Mononuclear cell (primary cell): Measurements from ENCODE around the gene ATP4B. TPM values are rescaled to one million over a fixed set of nuclear protein-coding genes. Genes with fewer than 3 reads are reported as not detected.

Experiments used
- H3K27me3 ChIP-seq: 2 replicates; pipeline ENCODE4 v1.6.0; 2011; ENCODE audit warnings: low read length, control low read depth; ENCODE audit not compliant: insufficient read depth
- H3K4me1 ChIP-seq: 2 replicates; pipeline ENCODE4 v1.5.1; 2011; ENCODE audit warnings: mild to moderate bottlenecking, low read length, control low read depth; ENCODE audit not compliant: insufficient read depth
- H3K4me3 ChIP-seq: 2 replicates; pipeline ENCODE4 v1.5.1; 2011; ENCODE audit warnings: mild to moderate bottlenecking, low read length, moderate library complexity
- H3K9me3 ChIP-seq: 2 replicates; pipeline ENCODE4 v1.5.1; 2011; ENCODE audit warnings: low read depth, mild to moderate bottlenecking, control low read depth, low read length
- total RNA-seq: library from RNA; depleted of rRNA; stranded (reverse); fragments of >200 nt; gene quantifications from one replicate; pipeline ENCODE4 v1.2.3, GENCODE V29; 2012

ATP4B gene
- total RNA-seq, 1 donor: not detected

- H3K9me3 ChIP-seq: no peaks in the 10 kb centered on the region
- H3K4me3 ChIP-seq: no peak overlapping the region
- H3K27me3 ChIP-seq: no peaks in the 10 kb centered on the region
- peaks cover 38% of the 10 kb centered on the region for H3K4me1 ChIP-seq
Observed at GRCh38 chr13:113613789-113614379, 44.1 kb downstream of the ATP4B start.

- Histone ChIP-seq H3K9me3 (no peaks in the 10 kb centered on the region), H3K27me3 (no peaks in the 10 kb centered on the region), H3K4me1 (peaks cover 50% of the 10 kb centered on the region), H3K4me3 (no peak overlapping the region)
Observed at GRCh38 chr13:113612607-113613006, 45.4 kb downstream of the ATP4B start.

DNA sequence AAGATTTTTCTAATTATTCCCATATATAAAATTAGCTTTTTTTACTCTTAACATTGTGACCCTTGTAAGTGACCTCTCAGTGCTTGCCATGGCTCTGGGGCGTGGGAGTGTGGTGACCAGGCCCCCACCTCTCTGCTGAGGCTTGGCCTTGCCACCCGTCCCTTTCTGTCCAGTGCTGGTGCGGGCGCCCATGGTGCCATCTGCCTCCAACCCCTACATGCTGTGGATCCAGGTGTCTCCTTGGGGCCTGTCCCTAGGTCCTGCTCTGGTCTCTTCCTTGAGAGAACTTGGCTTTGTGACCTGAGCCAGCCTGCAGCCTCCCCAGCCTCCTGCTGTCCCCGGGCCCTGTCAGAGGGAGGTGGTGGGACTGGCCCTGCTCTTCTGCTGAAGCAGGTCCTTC is 46.0 kb downstream of the ATP4B start:
- H3K9me3 ChIP-seq: no peaks in the 10 kb centered on the region
- H3K4me1 ChIP-seq: peaks cover 50% of the 10 kb centered on the region
- no peak overlapping the region for H3K4me3 ChIP-seq
- H3K27me3 ChIP-seq: no peaks in the 10 kb centered on the region

DNA sequence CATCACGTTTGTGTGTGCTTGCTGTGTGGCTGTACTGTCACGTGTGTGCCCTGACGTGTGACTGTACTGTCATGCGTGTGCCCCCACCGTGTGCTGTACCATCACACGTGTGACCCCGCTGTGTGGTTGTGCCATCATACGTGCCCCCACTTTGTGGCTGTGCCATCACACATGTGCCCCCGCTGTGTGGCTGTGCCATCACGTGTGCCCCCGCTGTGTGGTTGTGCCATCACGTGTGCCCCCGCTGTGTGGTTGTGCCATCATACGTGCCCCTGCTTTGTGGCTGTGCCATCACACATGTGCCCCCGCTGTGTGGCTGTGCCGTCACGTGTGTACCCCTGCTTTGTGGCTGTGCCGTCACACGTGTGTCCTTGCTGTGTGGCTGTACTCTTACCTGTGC is 47.7 kb downstream of the ATP4B start:
- H3K27me3 ChIP-seq: no peaks in the 10 kb centered on the region
- H3K9me3 ChIP-seq: no peaks in the 10 kb centered on the region
- H3K4me1 ChIP-seq: peaks cover 44% of the 10 kb centered on the region
- no peak overlapping the region for H3K4me3 ChIP-seq

DNA sequence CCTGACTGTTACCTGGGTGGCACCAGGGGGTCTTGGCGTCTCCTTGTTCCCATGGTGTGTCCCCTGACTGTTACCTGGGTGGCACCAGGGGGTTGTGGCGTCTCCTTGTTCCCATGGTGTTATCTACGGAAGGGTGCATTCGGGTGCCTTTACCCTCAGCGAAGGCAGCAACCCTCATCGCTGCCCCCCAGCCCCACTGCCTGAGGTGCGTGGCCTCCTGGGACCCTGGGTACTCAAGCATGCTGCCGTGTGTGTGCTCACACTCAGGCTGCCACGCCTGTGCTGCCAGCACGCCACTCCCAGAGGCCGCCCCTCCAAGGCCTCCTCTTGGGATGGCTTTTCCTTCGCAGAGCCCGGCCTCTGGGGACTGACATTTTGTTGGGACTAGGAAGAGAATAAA is 48.4 kb downstream of the ATP4B start:
- H3K9me3 ChIP-seq: no peaks in the 10 kb centered on the region
- no peak overlapping the region for H3K4me3 ChIP-seq
- peaks cover 41% of the 10 kb centered on the region for H3K4me1 ChIP-seq
- no peaks in the 10 kb centered on the region for H3K27me3 ChIP-seq

DNA sequence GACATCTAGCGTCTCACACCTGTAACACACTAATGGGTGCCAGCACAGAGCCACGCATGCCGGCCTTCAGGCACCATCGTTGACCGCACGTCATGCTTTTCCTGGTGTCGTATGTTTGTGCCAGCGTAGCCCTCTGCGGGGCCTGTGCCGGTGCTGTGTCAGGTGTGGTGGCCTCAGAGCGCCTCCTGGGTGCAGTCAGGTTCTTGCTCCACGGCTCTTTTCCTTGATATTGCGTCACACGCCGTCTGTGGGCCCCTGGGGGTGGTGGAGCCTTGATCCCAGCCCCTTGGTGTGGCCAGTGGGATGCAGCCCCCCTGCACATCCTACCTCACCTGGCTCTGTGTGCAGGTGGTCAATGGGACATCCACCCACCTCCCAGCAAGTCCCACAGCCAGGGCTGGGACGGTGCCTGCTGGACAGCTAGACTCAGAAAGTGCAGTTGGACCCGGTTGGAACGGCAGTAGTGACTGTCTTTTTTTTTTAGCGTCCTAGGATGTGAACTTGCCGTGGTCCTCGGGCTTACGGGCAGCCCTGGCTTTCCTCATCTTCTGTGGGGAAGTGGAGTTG is 48.9 kb downstream of the ATP4B start:
- Histone ChIP-seq H3K9me3 (no peaks in the 10 kb centered on the region), H3K4me3 (no peak overlapping the region), H3K27me3 (no peaks in the 10 kb centered on the region), H3K4me1 (peaks cover 40% of the 10 kb centered on the region)

DNA sequence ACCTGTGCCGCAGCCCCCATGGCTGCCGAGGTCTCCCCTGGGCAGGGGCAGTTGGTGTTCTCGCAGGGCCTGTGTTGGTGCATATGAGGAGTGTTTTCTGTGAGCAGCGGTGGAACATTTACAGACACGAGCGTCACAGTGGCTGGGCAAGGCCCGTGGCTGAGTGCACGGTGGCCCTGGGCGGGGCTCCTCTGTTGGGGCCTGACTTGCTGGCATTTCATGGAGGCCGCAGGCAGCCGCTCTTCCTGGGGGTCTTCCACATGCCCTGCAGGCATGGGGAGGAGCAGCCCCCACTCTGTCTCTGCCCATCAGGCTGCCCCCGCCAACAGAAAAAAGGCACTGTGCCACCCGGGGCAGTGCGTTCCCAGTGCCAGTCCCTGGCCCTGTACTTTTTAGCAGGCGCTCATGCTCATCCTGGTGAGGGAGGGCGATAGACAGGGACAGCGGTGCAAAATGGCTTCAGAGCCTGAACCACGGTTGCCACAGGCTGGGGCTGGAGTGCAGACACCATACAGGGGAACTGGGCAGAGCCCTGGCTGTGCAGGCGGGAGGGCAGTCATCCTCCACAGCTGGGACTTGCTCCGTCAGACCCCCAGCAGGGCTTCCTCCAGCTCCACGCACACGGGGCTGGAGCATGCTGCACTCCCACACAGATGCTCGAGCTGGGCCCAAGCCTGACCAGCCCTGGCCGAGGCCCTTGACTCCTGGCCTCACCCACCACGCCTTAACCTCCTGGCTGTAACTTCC is 49.9 kb downstream of the ATP4B start:
- Histone ChIP-seq H3K4me1 (peaks cover 40% of the 10 kb centered on the region), H3K4me3 (no peak overlapping the region), H3K9me3 (no peaks in the 10 kb centered on the region), H3K27me3 (no peaks in the 10 kb centered on the region)

GRCh38 chr13:113607056-113607888 is 50.7 kb downstream of the ATP4B start:
- H3K9me3 ChIP-seq: no peaks in the 10 kb centered on the region
- no peaks in the 10 kb centered on the region for H3K27me3 ChIP-seq
- no peak overlapping the region for H3K4me3 ChIP-seq
- H3K4me1 ChIP-seq: peaks cover 40% of the 10 kb centered on the region

DNA sequence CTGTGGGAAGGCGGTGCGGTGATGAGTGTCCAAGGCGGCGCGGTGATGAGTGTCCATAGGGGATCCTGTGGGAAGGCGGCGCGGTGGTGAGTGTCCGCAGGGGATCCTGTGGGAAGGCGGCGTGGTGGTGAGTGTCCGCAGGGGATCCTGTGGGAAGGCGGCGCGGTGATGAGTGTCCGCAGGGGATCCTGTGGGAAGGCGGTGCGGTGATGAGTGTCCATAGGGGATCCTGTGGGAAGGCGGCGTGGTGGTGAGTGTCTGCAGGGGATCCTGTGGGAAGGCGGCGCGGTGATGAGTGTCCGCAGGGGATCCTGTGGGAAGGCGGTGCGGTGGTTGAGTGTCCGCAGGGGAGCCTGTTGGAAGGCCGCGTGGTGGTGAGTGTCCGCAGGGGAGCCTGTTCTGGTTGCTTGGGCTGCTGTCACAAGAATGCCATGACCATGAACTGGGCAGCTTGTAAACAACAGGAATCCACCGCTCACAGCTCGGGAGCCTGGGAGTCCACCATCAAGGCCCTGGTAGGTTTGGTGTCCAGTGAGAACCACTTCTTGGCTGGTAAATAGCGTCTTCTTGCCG is 52.0 kb downstream of the ATP4B start:
- peaks cover 40% of the 10 kb centered on the region for H3K4me1 ChIP-seq
- no peaks in the 10 kb centered on the region for H3K9me3 ChIP-seq
- H3K27me3 ChIP-seq: no peaks in the 10 kb centered on the region
- H3K4me3 ChIP-seq: no peak overlapping the region

DNA sequence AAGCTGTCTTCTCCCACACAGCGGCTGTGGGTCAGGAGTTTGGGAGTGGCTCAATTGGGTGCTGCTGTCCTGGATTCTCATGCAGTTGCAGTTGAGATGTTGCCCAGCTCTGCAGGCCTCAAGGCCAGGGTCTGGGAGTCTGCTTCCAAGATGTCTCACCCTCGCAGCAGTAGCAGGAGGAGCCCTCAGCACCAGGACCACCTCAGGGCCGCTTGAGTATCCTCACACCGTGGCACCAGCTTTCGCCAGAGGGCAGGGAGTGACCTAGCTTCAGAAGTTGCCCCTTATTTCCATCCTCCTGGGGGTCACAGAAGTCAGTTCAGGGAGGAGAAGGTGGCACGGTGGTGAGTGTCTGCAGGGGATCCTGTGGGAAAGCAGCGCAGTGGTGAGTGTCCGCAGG is 52.5 kb downstream of the ATP4B start:
- H3K27me3 ChIP-seq: no peaks in the 10 kb centered on the region
- no peak overlapping the region for H3K4me3 ChIP-seq
- H3K4me1 ChIP-seq: peaks cover 40% of the 10 kb centered on the region
- no peaks in the 10 kb centered on the region for H3K9me3 ChIP-seq

- Histone ChIP-seq H3K9me3 (no peaks in the 10 kb centered on the region), H3K4me1 (peaks cover 38% of the 10 kb centered on the region), H3K4me3 (no peak overlapping the region), H3K27me3 (no peaks in the 10 kb centered on the region)
Observed at GRCh38 chr13:113604186-113604585, 53.8 kb downstream of the ATP4B start.

DNA sequence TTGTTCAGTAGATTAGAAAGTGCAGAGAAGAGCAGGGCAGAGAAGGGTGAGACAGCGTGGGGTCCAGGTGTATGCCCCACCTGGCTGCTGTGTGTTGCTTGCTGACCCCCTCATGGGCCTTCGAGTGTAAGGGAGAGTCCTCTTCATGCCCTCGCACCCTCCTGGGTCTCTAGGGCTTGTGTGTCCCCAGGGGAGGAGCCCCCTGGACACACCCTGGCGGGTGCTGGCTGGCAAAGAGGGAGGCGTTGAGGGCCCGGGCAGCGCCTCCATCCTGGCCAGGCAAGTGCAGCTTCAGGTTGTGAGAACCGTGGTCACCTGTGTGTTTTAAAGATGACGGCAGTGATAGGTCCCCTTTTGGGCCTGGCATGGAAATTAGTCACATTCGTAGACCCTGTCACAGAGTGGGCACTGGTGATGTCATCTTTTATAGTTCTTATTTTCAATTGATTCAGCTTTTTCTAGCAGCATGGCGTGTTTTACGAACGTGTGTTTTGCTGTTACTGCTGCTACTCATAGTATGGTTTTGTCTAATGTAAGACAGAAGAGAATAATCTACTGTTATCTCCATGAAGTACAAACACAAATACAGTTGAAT is 54.8 kb downstream of the ATP4B start:
- peaks cover 29% of the 10 kb centered on the region for H3K4me1 ChIP-seq
- H3K27me3 ChIP-seq: no peaks in the 10 kb centered on the region
- H3K4me3 ChIP-seq: no peak overlapping the region
- no peaks in the 10 kb centered on the region for H3K9me3 ChIP-seq

GRCh38 chr13:113602291-113602988 is 55.6 kb downstream of the ATP4B start:
- H3K9me3 ChIP-seq: no peaks in the 10 kb centered on the region
- peaks cover 21% of the 10 kb centered on the region for H3K4me1 ChIP-seq
- no peaks in the 10 kb centered on the region for H3K27me3 ChIP-seq
- no peak overlapping the region for H3K4me3 ChIP-seq
